IMR-90 (cell line): ENCODE measurements around the gene TAF9. TPM values are rescaled to one million over a fixed set of nuclear protein-coding genes. Genes with fewer than 3 reads are reported as not detected.

Experiments used
- ATAC-seq: fragments of 200-7000 bp; cut with Tn5 transposase; 2 replicates; pipeline ENCODE4 v1.9.1; 2020; ENCODE audit warnings: low read depth, mild to moderate bottlenecking, moderate library complexity
- BruUV-seq: library from RNA; stranded (reverse); fragments of 400-500 nt; replicated peaks from 2 replicates; lab custom pipeline; 2021; lab: Mats Ljungman, UMichigan
- CTCF ChIA-PET: fragments of 300-600 bp; formaldehyde crosslinking; extraction: SDS; loops from one replicate; lab custom pipeline; 2021; ENCODE audit warnings: antibody characterized with exemption; lab: Yijun Ruan, JAX
- POLR2A ChIA-PET: fragments of 300-600 bp; sonication (Branson Sonifier 250); formaldehyde crosslinking; loops from one replicate; lab custom pipeline; 2022; ENCODE audit warnings: antibody characterized with exemption; ENCODE audit not compliant: unreplicated experiment; lab: Charles Lee
- DNase-seq: peaks from one replicate; pipeline ENCODE4 v3.0.0; 2013
- H2AFZ ChIP-seq: replicated peaks from 2 replicates; pipeline ENCODE3; 2013; ENCODE audit warnings: low read length, mild to moderate bottlenecking; ENCODE audit not compliant: poor library complexity
- H2AK5ac ChIP-seq: 2 replicates; pipeline ENCODE4 v1.6.1; 2013; ENCODE audit warnings: low read depth, low read length, inconsistent platforms
- H2AK9ac ChIP-seq: replicated peaks from 2 replicates; pipeline ENCODE3; 2013; ENCODE audit warnings: mild to moderate bottlenecking, low read depth, low read length, moderate library complexity; ENCODE audit not compliant: poor library complexity
- H2BK120ac ChIP-seq: 2 replicates; pipeline ENCODE4 v1.6.1; 2013; ENCODE audit warnings: low read depth, low read length, inconsistent platforms
- H2BK15ac ChIP-seq: 3 replicates; pipeline ENCODE4 v1.6.1; 2013; ENCODE audit warnings: low read depth, low read length, inconsistent platforms
- H2BK20ac ChIP-seq: 2 replicates; pipeline ENCODE4 v1.6.1; 2013; ENCODE audit warnings: low read depth, mild to moderate bottlenecking, inconsistent platforms, low read length, moderate library complexity
- H2BK5ac ChIP-seq: 2 replicates; pipeline ENCODE4 v1.6.1; 2013; ENCODE audit warnings: mild to moderate bottlenecking, low read depth, low read length, inconsistent platforms; ENCODE audit not compliant: poor library complexity, severe bottlenecking
- H3K14ac ChIP-seq: replicated peaks from 2 replicates; pipeline ENCODE4 v1.6.1; 2013; ENCODE audit warnings: low read depth, low read length, inconsistent platforms
- H3K18ac ChIP-seq: 2 replicates; pipeline ENCODE4 v1.6.1; 2013; ENCODE audit warnings: low read depth, low read length, control low read depth
- H3K23ac ChIP-seq: 2 replicates; pipeline ENCODE4 v1.6.1; 2013; ENCODE audit warnings: low read depth, low read length, inconsistent platforms
- H3K27ac ChIP-seq: 2 replicates; pipeline ENCODE4 v1.5.1; 2013; ENCODE audit warnings: mild to moderate bottlenecking, control low read depth, low read length; ENCODE audit not compliant: insufficient read depth
- H3K27me3 ChIP-seq: 2 replicates; pipeline ENCODE4 v1.6.1; 2013; ENCODE audit warnings: low read length; ENCODE audit not compliant: control insufficient read depth, insufficient read depth
- H3K36me3 ChIP-seq: 2 replicates; pipeline ENCODE4 v1.6.1; 2013; ENCODE audit warnings: low read length, mixed read lengths; ENCODE audit not compliant: control insufficient read depth, insufficient read depth
- H3K4ac ChIP-seq: 2 replicates; pipeline ENCODE4 v1.6.1; 2013; ENCODE audit warnings: low read depth, low read length, inconsistent platforms
- H3K4me1 ChIP-seq: 2 replicates; pipeline ENCODE4 v1.6.1; 2013; ENCODE audit warnings: low read length, mixed read lengths; ENCODE audit not compliant: control insufficient read depth, insufficient read depth
- H3K4me2 ChIP-seq: 2 replicates; pipeline ENCODE4 v1.6.1; 2013; ENCODE audit warnings: low read depth, mild to moderate bottlenecking, control low read depth, low read length, moderate library complexity
- H3K4me3 ChIP-seq: 2 replicates; pipeline ENCODE4 v1.5.1; 2013; ENCODE audit warnings: low read depth, mild to moderate bottlenecking, control low read depth, low read length, moderate library complexity; ENCODE audit not compliant: insufficient read depth
- H3K56ac ChIP-seq: 2 replicates; pipeline ENCODE4 v1.6.1; 2013; ENCODE audit warnings: low read length, inconsistent platforms; ENCODE audit not compliant: insufficient read depth; ENCODE audit errors: extremely low read depth
- H3K79me1 ChIP-seq, 2 experiments: 2 replicates each; pipeline ENCODE4 v1.6.1; 2013; ENCODE audit warnings: low read length in 2 of 2, inconsistent platforms in 1 of 2, low read depth in 1 of 2
- H3K9ac ChIP-seq: 2 replicates; pipeline ENCODE4 v1.6.1; 2013; ENCODE audit warnings: low read depth, low read length, control low read depth
- H3K9me1 ChIP-seq: 2 replicates; pipeline ENCODE4 v1.6.1; 2013; ENCODE audit warnings: low read length, inconsistent platforms; ENCODE audit not compliant: insufficient read depth
- H3K9me3 ChIP-seq: 2 replicates; pipeline ENCODE4 v1.6.1; 2013; ENCODE audit warnings: low read length; ENCODE audit not compliant: control insufficient read depth, insufficient read depth
- H4K20me1 ChIP-seq: 2 replicates; pipeline ENCODE4 v1.6.1; 2013; ENCODE audit warnings: low read length, inconsistent platforms; ENCODE audit not compliant: insufficient read depth
- H4K5ac ChIP-seq: 2 replicates; pipeline ENCODE4 v1.6.1; 2013; ENCODE audit warnings: mild to moderate bottlenecking, low read depth, low read length, control low read depth
- H4K8ac ChIP-seq, 2 experiments: 2 replicates each; pipeline ENCODE4 v1.6.1; 2013; ENCODE audit warnings: low read depth in 2 of 2, low read length in 2 of 2, control low read depth in 1 of 2, inconsistent platforms in 1 of 2
- H4K91ac ChIP-seq: 2 replicates; pipeline ENCODE4 v1.6.1; 2013; ENCODE audit warnings: low read depth, low read length, inconsistent platforms; ENCODE audit not compliant: insufficient read depth
- BHLHE40 ChIP-seq: fragments of 150-350 bp; IDR thresholded peaks from 2 replicates; pipeline ENCODE4 v1.6.1; 2016; ENCODE audit warnings: mild to moderate bottlenecking, low read depth, low read length
- CEBPB ChIP-seq: IDR thresholded peaks from 2 replicates; pipeline ENCODE4 v1.6.1; 2012; ENCODE audit warnings: low read depth, low read length, improper control_type of control experiment
- CTCF ChIP-seq: conservative IDR thresholded peaks from 2 replicates; pipeline ENCODE4 v1.5.1; 2012; ENCODE audit warnings: mild to moderate bottlenecking, low read depth, low read length, improper control_type of control experiment
- RAD21 ChIP-seq: IDR thresholded peaks from 2 replicates; pipeline ENCODE4 v1.6.1; 2012; ENCODE audit warnings: low read length, improper control_type of control experiment
- RFX5 ChIP-seq: IDR thresholded peaks from 2 replicates; pipeline ENCODE4 v1.8.0; 2012; ENCODE audit warnings: low read depth, mild to moderate bottlenecking, low read length, moderate library complexity
- SMC3 ChIP-seq: fragments of 150-350 bp; IDR thresholded peaks from 2 replicates; pipeline ENCODE4 v1.6.1; 2016; ENCODE audit warnings: low read depth, mild to moderate bottlenecking, antibody characterized with exemption, low read length, moderate library complexity
- WGBS, 2 experiments: methylation state at CpG; one replicate each; pipeline versions ENCODE4 v1.1.5 to v1.1.7; 2013; ENCODE audit warnings: missing lambda C conversion rate in 2 of 2; ENCODE audit not compliant: insufficient read length in 1 of 2; ENCODE audit errors: extremely low coverage in 2 of 2; 5-methylcytosine and 5-hydroxymethylcytosine counted together
- dilution Hi-C: fragments of 300-500 bp; cut with HindIII; formaldehyde crosslinking; loops from one replicate; pipeline ENCODE4 v1.14.3; 2018; ENCODE audit warnings: low sequenced_read_pairs; ENCODE audit not compliant: unreplicated experiment
- in situ Hi-C: fragments of 300-500 bp; cut with MboI; formaldehyde crosslinking; loops from 3 replicates; pipeline ENCODE4 v1.14.3; 2019; ENCODE audit warnings: low sequenced_read_pairs, inconsistent platforms, mixed read lengths
- intact Hi-C: fragments of 100-400 bp; cut with micrococcal nuclease; formaldehyde crosslinking; loops from 2 replicates; pipeline ENCODE4 v1.10.0; 2022
- polyA plus RNA-seq, 3 experiments: library from polyadenylated mRNA; depleted of rRNA; stranded (reverse); fragments of >200 nt; gene quantifications; 2 replicates each; pipeline ENCODE4 v1.2.3, GENCODE V29; 2012; ENCODE audit warnings: low replicate concordance in 1 of 3
- total RNA-seq: library from RNA; depleted of rRNA; stranded (reverse); fragments of >200 nt; gene quantifications from 2 replicates; pipeline ENCODE4 v1.2.3, GENCODE V29; 2012

The TAF9 gene
- total and polyA plus RNA-seq, 2 of the 4 experiments (the other 2 are of a cell fraction) = 107 to 127 TPM

- Histone ChIP-seq H3K18ac (no peak within 1 kb of the TSS), H4K8ac (no peak within 1 kb of the TSS), H4K20me1 (no peaks in the 10 kb centered on the region), H3K9ac (no peak within 1 kb of the TSS; the same call in 1 of the 2 replicates), H3K4ac (no peak within 1 kb of the TSS), H2AFZ (peak within 1 kb of the TSS; percentile 88), H3K4me2 (peak within 1 kb of the TSS; percentile 44), H3K36me3 (peaks cover 5% of the 10 kb centered on the region), H2BK20ac (no peak within 1 kb of the TSS), H3K79me1 (no peaks in the 10 kb centered on the region), H3K4me1 (no peaks in the 10 kb centered on the region), H3K27me3 (no peaks in the 10 kb centered on the region), H4K91ac (no peak within 1 kb of the TSS), H2BK15ac (no peak within 1 kb of the TSS), H3K4me3 (peak within 1 kb of the TSS; percentile 43), H3K14ac (no peak within 1 kb of the TSS), H2AK5ac (no peak within 1 kb of the TSS), H4K5ac (no peak within 1 kb of the TSS), H2BK5ac (no peak within 1 kb of the TSS), H3K56ac (no peak within 1 kb of the TSS), H2BK120ac (no peak within 1 kb of the TSS), H3K23ac (no peak within 1 kb of the TSS), H2AK9ac (peak within 1 kb of the TSS; percentile 44), H3K9me1 (no peaks in the 10 kb centered on the region), H3K27ac (no peak within 1 kb of the TSS), H3K9me3 (no peaks in the 10 kb centered on the region)
- intact Hi-C loops (no loop called here), dilution Hi-C loops (no loop called here), in situ Hi-C loops (no loop called here)
- ATAC-seq = peak; percentile 99
- DNase-seq = peak; percentile 6
- POLR2A ChIA-PET = no interaction called here
- 26% methylated on average over 31 of the region's 78 CpGs; no CpG with 5 or more reads in 1 of the 2 experiments for WGBS, 2 experiments
- CTCF ChIA-PET = no interaction called here
- TF ChIP-seq SMC3 (peak; percentile 33; the same call in 1 of the 2 replicates), BHLHE40 (no peak), CEBPB (no peak), CTCF (peak; percentile 34), RAD21 (peak; percentile 43), RFX5 (no peak)
- BruUV-seq = no TSS peak
Observed at GRCh38 chr5:69414885-69415583, 45.7 kb upstream of the TAF9 start, which contains the start of gene MARVELD2. Gene MARVELD2, plus strand, starts transcription at chr5:69415116. Its CDS starts 4,270 bp downstream, at chr5:69419386.
